H1 (cell line): ENCODE data around the gene C3orf22. TPM values are rescaled to one million over a fixed set of nuclear protein-coding genes. Genes with fewer than 3 reads are reported as not detected.

Experiments used
- CTCF ChIA-PET: fragments of 300-600 bp; sonication (Branson Sonifier 250); formaldehyde crosslinking; loops from one replicate; lab custom pipeline; 2021; ENCODE audit not compliant: partially characterized antibody; lab: Charles Lee
- POLR2A ChIA-PET: fragments of 300-600 bp; sonication (Branson Sonifier 250); formaldehyde crosslinking; loops from one replicate; lab custom pipeline; 2021; ENCODE audit warnings: inconsistent platforms; ENCODE audit not compliant: partially characterized antibody; lab: Charles Lee
- DNase-seq, 2 experiments: peaks; one replicate each; pipeline versions ENCODE4 v3.0.0 to v3.0.0-alpha.2; 2010 to 2022; ENCODE audit warnings: low spot score in 2 of 2, low read depth in 1 of 2, mixed read lengths in 1 of 2
- FAIRE-seq: peaks from 2 replicates; lab custom pipeline; 2011; peaks lifted over from hg19 to GRCh38; lab: Jason Lieb, UNC
- H2AFZ ChIP-seq: 2 replicates; pipeline ENCODE4 v1.8.1; 2012; ENCODE audit warnings: low read length, inconsistent platforms
- H2AK5ac ChIP-seq: 2 replicates; pipeline ENCODE4 v1.6.1; 2013; ENCODE audit warnings: low read depth, low read length
- H2BK120ac ChIP-seq: replicated peaks from 2 replicates; pipeline ENCODE3; 2013; ENCODE audit warnings: low read depth, low read length, inconsistent platforms
- H2BK12ac ChIP-seq: 2 replicates; pipeline ENCODE4 v1.6.1; 2013; ENCODE audit warnings: low read depth, low read length
- H2BK15ac ChIP-seq: 2 replicates; pipeline ENCODE4 v1.6.1; 2013; ENCODE audit warnings: low read length
- H2BK20ac ChIP-seq: 2 replicates; pipeline ENCODE4 v1.6.1; 2013; ENCODE audit warnings: low read length
- H2BK5ac ChIP-seq: 2 replicates; pipeline ENCODE4 v1.6.1; 2013; ENCODE audit warnings: low read depth, low read length
- H3K14ac ChIP-seq: 2 replicates; pipeline ENCODE4 v1.6.1; 2013; ENCODE audit warnings: inconsistent platforms; ENCODE audit not compliant: insufficient read length
- H3K18ac ChIP-seq: 2 replicates; pipeline ENCODE4 v1.6.1; 2013; ENCODE audit warnings: low read length; ENCODE audit errors: extremely low read depth
- H3K23ac ChIP-seq: 2 replicates; pipeline ENCODE4 v1.6.1; 2013; ENCODE audit warnings: inconsistent platforms; ENCODE audit not compliant: insufficient read length
- H3K23me2 ChIP-seq: 2 replicates; pipeline ENCODE4 v1.6.1; 2013; ENCODE audit warnings: low read depth, low read length
- H3K27ac ChIP-seq: 2 replicates; pipeline ENCODE4 v1.6.1; 2011; ENCODE audit warnings: low read depth, low read length, inconsistent platforms
- H3K27me3 ChIP-seq, 4 experiments: replicated peaks in 1 of 4; 1 replicate in 1 of 4; 2 replicates in 3 of 4; pipeline versions ENCODE4 v1.6.1 to v1.8.1; 2011 to 2013; ENCODE audit warnings: low read length in 3 of 4, mild to moderate bottlenecking in 3 of 4, inconsistent platforms in 2 of 4, mixed read lengths in 2 of 4, moderate library complexity in 1 of 4; ENCODE audit not compliant: control insufficient read depth in 3 of 4, insufficient read depth in 3 of 4; ENCODE audit errors: extremely low read depth in 1 of 4
- H3K36me3 ChIP-seq, 4 experiments: 2 replicates each; pipeline versions ENCODE4 v1.6.1 to v1.8.1; 2011 to 2013; ENCODE audit warnings: mild to moderate bottlenecking in 4 of 4, low read length in 3 of 4, moderate library complexity in 2 of 4, control low read depth in 1 of 4, inconsistent platforms in 1 of 4; ENCODE audit not compliant: insufficient read depth in 4 of 4, control insufficient read depth in 2 of 4
- H3K4ac ChIP-seq: replicated peaks from 2 replicates; pipeline ENCODE3; 2013; ENCODE audit warnings: low read length, low read depth, mixed read lengths, inconsistent platforms; ENCODE audit not compliant: insufficient read length
- H3K4me1 ChIP-seq, 4 experiments: replicated peaks in 1 of 4; 1 replicate in 1 of 4; 2 replicates in 3 of 4; pipeline versions ENCODE4 v1.6.1 to v1.8.1; 2011 to 2013; ENCODE audit warnings: low read length in 3 of 4, inconsistent platforms in 2 of 4, mixed read lengths in 1 of 4; ENCODE audit not compliant: insufficient read depth in 4 of 4, control insufficient read depth in 3 of 4
- H3K4me2 ChIP-seq, 2 experiments: 2 replicates each; pipeline versions ENCODE4 v1.6.1 to v1.8.1; 2011 to 2013; ENCODE audit warnings: low read depth in 2 of 2, low read length in 2 of 2, control low read depth in 1 of 2, inconsistent platforms in 1 of 2, mild to moderate bottlenecking in 1 of 2; ENCODE audit not compliant: insufficient read depth in 1 of 2
- H3K4me3 ChIP-seq, 4 experiments: fragments of 200-600, 300-600 bp in 1 of 4; sonication (generic), shearing (Covaris generic), sonication (Bioruptor Twin) in 1 of 4; 2 replicates each; pipeline versions ENCODE4 v1.5.1 to v1.8.1; 2011 to 2016; ENCODE audit warnings: low read length in 4 of 4, low read depth in 3 of 4, control low read depth in 2 of 4, inconsistent platforms in 2 of 4, mild to moderate bottlenecking in 2 of 4, mixed read lengths in 1 of 4, moderate library complexity in 1 of 4; ENCODE audit not compliant: insufficient read depth in 2 of 4; ENCODE audit errors: extremely low read depth in 1 of 4
- H3K56ac ChIP-seq: replicated peaks from 2 replicates; pipeline ENCODE3; 2013; ENCODE audit warnings: low read depth, mild to moderate bottlenecking, mixed read lengths, low read length, inconsistent platforms; ENCODE audit not compliant: insufficient read length
- H3K79me1 ChIP-seq: 2 replicates; pipeline ENCODE4 v1.6.1; 2013; ENCODE audit warnings: low read depth, low read length, control low read depth
- H3K79me2 ChIP-seq, 2 experiments: 2 replicates each; pipeline versions ENCODE4 v1.6.1 to v1.8.1; 2012 to 2013; ENCODE audit warnings: low read length in 2 of 2, mild to moderate bottlenecking in 2 of 2, inconsistent platforms in 1 of 2; ENCODE audit not compliant: insufficient read depth in 2 of 2, control insufficient read depth in 1 of 2
- H3K9ac ChIP-seq, 4 experiments: replicated peaks in 1 of 4; 1 replicate in 1 of 4; 2 replicates in 3 of 4; pipeline versions ENCODE4 v1.6.1 to v1.8.1; 2011 to 2013; ENCODE audit warnings: low read depth in 3 of 4, low read length in 3 of 4, control low read depth in 2 of 4, mild to moderate bottlenecking in 2 of 4, moderate library complexity in 2 of 4, inconsistent platforms in 1 of 4; ENCODE audit errors: extremely low read depth in 1 of 4
- H3K9me3 ChIP-seq, 2 experiments: 2 replicates each; pipeline versions ENCODE4 v1.6.1 to v1.8.1; 2012 to 2013; ENCODE audit warnings: mild to moderate bottlenecking in 2 of 2, moderate library complexity in 2 of 2, control low read depth in 1 of 2, inconsistent platforms in 1 of 2, low read depth in 1 of 2, low read length in 1 of 2, mixed read lengths in 1 of 2; ENCODE audit not compliant: insufficient read depth in 2 of 2
- H4K20me1 ChIP-seq, 2 experiments: replicated peaks in 1 of 2; 2 replicates each; pipeline versions ENCODE3 to v1.8.1; 2011 to 2013; ENCODE audit warnings: inconsistent platforms in 2 of 2, low read length in 2 of 2, mild to moderate bottlenecking in 1 of 2; ENCODE audit not compliant: insufficient read depth in 2 of 2, control insufficient read depth in 1 of 2
- H4K5ac ChIP-seq: 2 replicates; pipeline ENCODE4 v1.6.1; 2013; ENCODE audit warnings: low read length, low read depth, mixed read lengths, inconsistent platforms; ENCODE audit not compliant: insufficient read length
- H4K8ac ChIP-seq: 2 replicates; pipeline ENCODE4 v1.8.0; 2013; ENCODE audit warnings: mild to moderate bottlenecking, moderate library complexity, low read length, inconsistent platforms; ENCODE audit not compliant: insufficient read depth; ENCODE audit errors: extremely low read depth
- H4K91ac ChIP-seq: replicated peaks from 2 replicates; pipeline ENCODE3; 2013; ENCODE audit warnings: low read length, mixed read lengths, inconsistent platforms; ENCODE audit not compliant: insufficient read length
- CTBP2 ChIP-seq: IDR thresholded peaks from 2 replicates; pipeline ENCODE4 v1.7.0; 2011; ENCODE audit warnings: borderline replicate concordance, mild to moderate bottlenecking, moderate library complexity, mixed read lengths, low read length; ENCODE audit not compliant: insufficient read depth, insufficient read length
- E2F6 ChIP-seq: IDR thresholded peaks from 2 replicates; pipeline ENCODE4 v1.6.1; 2012; ENCODE audit warnings: inconsistent platforms
- KDM1A ChIP-seq: fragments of 200-600, 300-600 bp; sonication (generic); IDR thresholded peaks from 2 replicates; pipeline ENCODE4 v1.7.1; 2016; ENCODE audit warnings: mild to moderate bottlenecking, low read length, borderline replicate concordance
- POLR2A ChIP-seq, 2 experiments: IDR thresholded peaks; 1 replicate in 1 of 2; 2 replicates in 1 of 2; pipeline ENCODE4 v1.6.1; 2011; ENCODE audit warnings: low read depth in 2 of 2, low read length in 2 of 2, mild to moderate bottlenecking in 2 of 2; ENCODE audit errors: control extremely low read depth in 1 of 2
- SRF ChIP-seq: IDR thresholded peaks from 2 replicates; pipeline ENCODE4 v1.6.1; 2011; ENCODE audit warnings: mild to moderate bottlenecking, low read depth, low read length, moderate library complexity
- SUZ12 ChIP-seq: fragments of 200-600 bp; sonication (generic); IDR thresholded peaks from 2 replicates; pipeline ENCODE4 v1.6.1; 2012; ENCODE audit warnings: mild to moderate bottlenecking, inconsistent platforms, low read length, moderate library complexity, mixed read lengths
- TAF1 ChIP-seq: IDR thresholded peaks from 2 replicates; pipeline ENCODE4 v1.6.1; 2011; ENCODE audit warnings: mild to moderate bottlenecking, low read depth, low read length
- YY1 ChIP-seq: IDR thresholded peaks from 2 replicates; pipeline ENCODE4 v1.6.1; 2011; ENCODE audit warnings: low read depth, mild to moderate bottlenecking, low read length
- WGBS, 2 experiments: shearing (Covaris generic) in 1 of 2; methylation state at CpG; one replicate each; pipeline versions ENCODE4 v1.1.6 to v1.1.7; 2013 to 2015; ENCODE audit warnings: low lambda C conversion rate in 2 of 2, mixed read lengths in 2 of 2, inconsistent platforms in 1 of 2, low coverage in 1 of 2, missing lambda C conversion rate in 1 of 2; ENCODE audit not compliant: insufficient replicate concordance in 2 of 2, insufficient coverage in 1 of 2, insufficient read length in 1 of 2; ENCODE audit errors: extremely low coverage in 1 of 2, missing lambda C conversion rate in 1 of 2; 5-methylcytosine and 5-hydroxymethylcytosine counted together
- polyA plus RNA-seq, 7 experiments: library from polyadenylated mRNA; depleted of rRNA in 3 of 7; stranded (reverse) in 5 of 7; unstranded in 2 of 7; fragments of >200 nt in 5 of 7; fragments of 200-250 nt in 2 of 7; gene quantifications; 1 replicate in 5 of 7; 2 replicates in 1 of 7; 4 replicates in 1 of 7; pipeline versions ENCODE4 v1.2.1 to v1.2.3, GENCODE V29; 2011 to 2013; ENCODE audit warnings: missing spikeins in 2 of 7, mixed read lengths in 2 of 7
- total RNA-seq: library from RNA; stranded (reverse); fragmentation: NEBNext Ultra II Directional; extraction: Animal tissue kit (Norgen Biotek cat#: 25700); gene quantifications from 2 replicates; pipeline ENCODE4 v1.2.1, GENCODE V29; 2021

The C3orf22 gene
- total and polyA plus RNA-seq, 2 of the 8 experiments (the other 6 are each of a cell fraction or from before 2014, with no cell fraction given): not detected

DNA sequence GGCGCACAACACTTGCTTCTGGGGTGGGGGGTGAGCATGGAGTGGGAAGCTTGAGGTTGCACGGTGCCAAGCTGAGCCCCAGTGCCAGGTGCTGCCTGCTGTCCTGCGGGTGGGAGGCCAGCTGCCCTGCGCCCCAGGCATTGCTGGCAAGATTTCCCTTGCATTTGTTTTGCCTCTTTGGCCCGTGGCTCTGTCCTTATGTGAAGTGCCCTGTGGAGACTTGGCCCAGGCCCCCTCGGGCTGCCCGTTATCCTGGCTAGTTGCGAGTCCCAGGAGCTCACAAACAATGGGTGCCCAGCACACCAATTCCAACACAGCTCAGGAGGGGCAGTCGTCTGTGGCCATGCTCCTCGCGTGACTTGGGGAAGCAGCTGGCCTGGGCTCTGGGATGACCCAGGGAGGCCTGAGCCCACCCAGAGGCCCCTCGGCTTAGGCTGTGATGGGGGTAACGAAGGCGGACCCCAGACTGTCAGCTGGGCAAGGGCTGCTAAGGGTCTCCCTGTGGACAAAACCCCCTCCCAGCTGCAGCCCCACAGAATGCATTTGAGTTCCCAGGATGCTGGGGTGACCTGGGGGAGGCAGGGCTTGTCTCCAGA, 5.9 kb downstream of the C3orf22 start:
- H3K79me2 ChIP-seq: no peaks in the 10 kb centered on the region
- H2BK5ac ChIP-seq: no peak overlapping the region
- no peaks in the 10 kb centered on the region for H3K79me1 ChIP-seq
- ChIA-PET POLR2A (interaction anchor here (1.9 kb wide), 1 partner anchor 9 kb away, joined by 5 read pairs; no protein-coding TSS in a partner anchor), CTCF (interaction anchor here (0.6 to 2.9 kb wide), 7 partner anchors 10 to 991 kb away, joined by 3 to 12 read pairs (median 3); partner anchors contain the start of gene CHST13)
- no peak overlapping the region for H3K4ac ChIP-seq
- 95% methylated on average over 11 of the region's 14 CpGs; no CpG with 5 or more reads in 1 of the 2 experiments for whole genome bisulfite sequencing, 2 experiments
- peaks cover 0 to 5% of the 10 kb centered on the region in 2 experiments for H4K20me1 ChIP-seq
- peaks cover 0 to 20% (median 10%) of the 10 kb centered on the region in 4 experiments; a peak in 6 of 7 replicates for H3K4me1 ChIP-seq
- no peaks in the 10 kb centered on the region for H3K9me3 ChIP-seq
- H3K36me3 ChIP-seq: no peaks in the 10 kb centered on the region; a peak in 1 of 8 replicates
- no peak overlapping the region for H2AFZ ChIP-seq
- H4K8ac ChIP-seq: no peak overlapping the region; the same call in 1 of the 2 replicates
- TF ChIP-seq CTBP2 (no peak), SUZ12 (no peak), POLR2A (IDR thresholded peaks at IDR 0.05; ENCODE audit: control extremely low read depth in 1 of 2, low read depth in 2 of 2, low read length in 2 of 2) (no peak), E2F6 (no peak), YY1 (no peak), SRF (no peak), TAF1 (no peak), KDM1A (no peak)
- H3K27me3 ChIP-seq: no peaks in the 10 kb centered on the region
- peaks cover 7% of the 10 kb centered on the region; the same call in 1 of the 2 replicates for H3K23me2 ChIP-seq
- no peak overlapping the region for H2AK5ac ChIP-seq
- no peak overlapping the region for H2BK120ac ChIP-seq
- peak overlapping the region; percentile 32; the same call in 1 of the 2 replicates for H2BK20ac ChIP-seq
- no peak overlapping the region for H2BK15ac ChIP-seq
- no peak overlapping the region for H3K23ac ChIP-seq
- no peak overlapping the region for H2BK12ac ChIP-seq
- H3K14ac ChIP-seq: no peak overlapping the region
- DNase-seq (peak in 1 of 2 experiments; percentile 39), FAIRE-seq (no peak)
- H3K4me2 ChIP-seq: no peak overlapping the region
- no peak overlapping the region for H3K4me3 ChIP-seq
- no peak overlapping the region for H3K18ac ChIP-seq
- no peak overlapping the region for H3K27ac ChIP-seq
- no peak overlapping the region for H3K56ac ChIP-seq
- H4K91ac ChIP-seq: no peak overlapping the region
- no peak overlapping the region for H3K9ac ChIP-seq
- H4K5ac ChIP-seq: no peak overlapping the region
